MCF 10A (cell line): ENCODE data around the gene GULP1. TPM values are rescaled to one million over a fixed set of nuclear protein-coding genes. Genes with fewer than 3 reads are reported as not detected.

Experiments used
- Bru-seq: library from RNA; stranded (reverse); fragments of 400-500 nt; gene quantifications from one replicate; lab custom pipeline; 2021; lab: Mats Ljungman, UMichigan
- BruChase-seq, 2 experiments: library from RNA; stranded (reverse); fragments of 400-500 nt; gene quantifications; one replicate each; lab custom pipeline; 2021; lab: Mats Ljungman, UMichigan
- BruUV-seq: library from RNA; stranded (reverse); fragments of 400-500 nt; replicated peaks from 2 replicates; lab custom pipeline; 2021; lab: Mats Ljungman, UMichigan
- CTCF ChIA-PET: fragments of 300-600 bp; sonication (Branson Sonifier 250); formaldehyde crosslinking; extraction: SDS; loops from one replicate; lab custom pipeline; 2021; ENCODE audit warnings: antibody characterized with exemption, inconsistent platforms; lab: Yijun Ruan, JAX
- POLR2A ChIA-PET: fragments of 300-600, 350-650 bp; sonication (Branson Sonifier 250); formaldehyde crosslinking; extraction: SDS; loops from one replicate; lab custom pipeline; 2020; ENCODE audit warnings: antibody characterized with exemption, inconsistent platforms; lab: Yijun Ruan, JAX
- DNase-seq: peaks from one replicate; pipeline ENCODE4 v3.0.0-alpha.2; 2018; ENCODE audit not compliant: unreplicated experiment
- H3K27ac Mint-ChIP-seq: one replicate; pipeline ENCODE4 v1.8.0; 2022; ENCODE audit warnings: mild to moderate bottlenecking, low read depth, mixed read lengths; ENCODE audit not compliant: unreplicated experiment
- H3K27me3 Mint-ChIP-seq: one replicate; pipeline ENCODE4 v1.8.0; 2022; ENCODE audit warnings: mixed read lengths; ENCODE audit not compliant: insufficient read depth, unreplicated experiment
- H3K36me3 Mint-ChIP-seq: one replicate; pipeline ENCODE4 v1.8.0; 2022; ENCODE audit warnings: mild to moderate bottlenecking, moderate library complexity, mixed read lengths; ENCODE audit not compliant: insufficient read depth, unreplicated experiment
- H3K4me1 Mint-ChIP-seq: one replicate; pipeline ENCODE4 v1.8.0; 2022; ENCODE audit warnings: mixed read lengths; ENCODE audit not compliant: insufficient read depth, unreplicated experiment
- H3K4me3 Mint-ChIP-seq: one replicate; pipeline ENCODE4 v1.8.0; 2022; ENCODE audit warnings: mild to moderate bottlenecking, moderate library complexity, mixed read lengths; ENCODE audit not compliant: unreplicated experiment
- H3K9me3 Mint-ChIP-seq: one replicate; pipeline ENCODE4 v1.8.0; 2022; ENCODE audit warnings: mixed read lengths; ENCODE audit not compliant: unreplicated experiment
- intact Hi-C: fragments of 100-400 bp; cut with micrococcal nuclease; formaldehyde crosslinking; loops from 2 replicates; pipeline ENCODE4 v1.14.1; 2022
- long read RNA-seq: library from polyadenylated mRNA; stranded (forward); transcript quantifications from one replicate; pipeline ENCODE4 v2.0.0, GENCODE V29; 2022
- total RNA-seq: library from RNA; stranded (reverse); gene quantifications from 2 replicates; pipeline ENCODE4 v1.2.3, GENCODE V29; 2022
- TF ChIP-seq, protein P1 (sequence below): fragments of 200-600 bp; IDR thresholded peaks from one replicate; pipeline ENCODE4 v1.8.0; 2022; ENCODE audit warnings: antibody characterized with exemption, mild to moderate bottlenecking; ENCODE audit not compliant: unreplicated experiment

GULP1 gene, protein sequence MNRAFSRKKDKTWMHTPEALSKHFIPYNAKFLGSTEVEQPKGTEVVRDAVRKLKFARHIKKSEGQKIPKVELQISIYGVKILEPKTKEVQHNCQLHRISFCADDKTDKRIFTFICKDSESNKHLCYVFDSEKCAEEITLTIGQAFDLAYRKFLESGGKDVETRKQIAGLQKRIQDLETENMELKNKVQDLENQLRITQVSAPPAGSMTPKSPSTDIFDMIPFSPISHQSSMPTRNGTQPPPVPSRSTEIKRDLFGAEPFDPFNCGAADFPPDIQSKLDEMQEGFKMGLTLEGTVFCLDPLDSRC
- total RNA-seq (4.2 and 9.3 TPM in 2 replicates), Bru-seq, nascent RNA (percentile 54 among the genes with signal in this experiment), BruChase-seq, experiment 1, labeled RNA remaining after a 6-hour chase (percentile 45 among the genes with signal in this experiment), BruChase-seq, experiment 2, labeled RNA remaining after a 2-hour chase (percentile 45 among the genes with signal in this experiment)
- long read RNA-seq, partial matches to known transcripts, result 0 of 8 reads
- long read RNA-seq, other reads (novel, unspliced or antisense), result 5 of 8 reads

DNA sequence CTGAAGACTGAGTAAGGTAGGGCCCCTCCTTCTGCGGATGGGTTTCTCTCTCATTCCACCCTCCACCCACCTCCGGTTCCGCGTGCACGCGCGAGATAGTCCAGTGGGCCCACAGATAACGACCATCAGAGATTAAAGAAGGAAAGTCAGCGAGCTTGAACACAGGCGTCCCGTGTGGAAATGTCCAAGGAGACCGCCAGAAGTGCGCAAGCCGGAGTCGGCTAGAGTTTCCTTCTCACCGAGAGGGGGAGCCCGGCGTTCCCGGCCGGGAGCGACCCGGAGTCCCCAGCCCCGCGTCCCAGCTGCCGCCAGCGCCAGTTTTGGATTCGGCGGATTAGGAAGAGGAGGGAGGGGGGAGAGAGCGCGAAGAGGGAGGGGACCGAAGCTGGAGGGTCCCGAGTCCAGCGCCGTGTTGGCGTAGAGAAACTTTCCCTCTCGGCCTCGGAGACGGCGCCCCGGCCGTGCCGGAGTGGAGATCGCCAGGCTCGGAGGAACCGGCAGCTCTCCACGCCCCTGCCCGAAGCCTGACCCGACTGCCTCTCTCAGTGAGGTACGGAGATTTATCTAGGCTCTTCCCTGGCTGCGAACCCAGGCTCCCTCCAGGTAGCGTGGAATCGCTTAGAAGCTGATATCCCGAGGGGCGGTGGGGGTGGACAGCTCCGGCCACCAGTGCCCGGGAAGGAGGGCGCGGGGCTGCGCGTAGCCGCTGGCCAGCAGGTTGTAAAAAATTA, at the start of gene GULP1:
Gene GULP1, plus strand, starts transcription at position 258 of the 731 bp plus-strand sequence. CDS start 185,829 bp downstream, outside the sequence.
- Mint-ChIP-seq H3K9me3 (no peaks in the 10 kb centered on the region), H3K27me3 (no peaks in the 10 kb centered on the region), H3K4me3 (peak within 1 kb of the TSS; percentile 99), H3K4me1 (peaks cover 22% of the 10 kb centered on the region), H3K36me3 (no peaks in the 10 kb centered on the region), H3K27ac (peak within 1 kb of the TSS; percentile 87)
- ChIA-PET POLR2A (interaction anchor here (0.6 to 2.7 kb wide), 24 partner anchors 9 to 788 kb away, joined by 3 to 11 read pairs (median 4); no protein-coding TSS in a partner anchor), CTCF (interaction anchor here (0.5 to 3.5 kb wide), 38 partner anchors 9 to 1038 kb away, joined by 3 to 28 read pairs (median 3); no protein-coding TSS in a partner anchor)
- BruUV-seq, result TSS peak; percentile 77
- DNase-seq, result peak; percentile 76
- TF ChIP-seq, protein P1, sequence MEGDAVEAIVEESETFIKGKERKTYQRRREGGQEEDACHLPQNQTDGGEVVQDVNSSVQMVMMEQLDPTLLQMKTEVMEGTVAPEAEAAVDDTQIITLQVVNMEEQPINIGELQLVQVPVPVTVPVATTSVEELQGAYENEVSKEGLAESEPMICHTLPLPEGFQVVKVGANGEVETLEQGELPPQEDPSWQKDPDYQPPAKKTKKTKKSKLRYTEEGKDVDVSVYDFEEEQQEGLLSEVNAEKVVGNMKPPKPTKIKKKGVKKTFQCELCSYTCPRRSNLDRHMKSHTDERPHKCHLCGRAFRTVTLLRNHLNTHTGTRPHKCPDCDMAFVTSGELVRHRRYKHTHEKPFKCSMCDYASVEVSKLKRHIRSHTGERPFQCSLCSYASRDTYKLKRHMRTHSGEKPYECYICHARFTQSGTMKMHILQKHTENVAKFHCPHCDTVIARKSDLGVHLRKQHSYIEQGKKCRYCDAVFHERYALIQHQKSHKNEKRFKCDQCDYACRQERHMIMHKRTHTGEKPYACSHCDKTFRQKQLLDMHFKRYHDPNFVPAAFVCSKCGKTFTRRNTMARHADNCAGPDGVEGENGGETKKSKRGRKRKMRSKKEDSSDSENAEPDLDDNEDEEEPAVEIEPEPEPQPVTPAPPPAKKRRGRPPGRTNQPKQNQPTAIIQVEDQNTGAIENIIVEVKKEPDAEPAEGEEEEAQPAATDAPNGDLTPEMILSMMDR, result peak; percentile 73
- intact Hi-C loops, result loop anchor here (1.0 to 10.0 kb wide), 5 partner anchors 78 to 787 kb away; no protein-coding TSS in a partner anchor

DNA sequence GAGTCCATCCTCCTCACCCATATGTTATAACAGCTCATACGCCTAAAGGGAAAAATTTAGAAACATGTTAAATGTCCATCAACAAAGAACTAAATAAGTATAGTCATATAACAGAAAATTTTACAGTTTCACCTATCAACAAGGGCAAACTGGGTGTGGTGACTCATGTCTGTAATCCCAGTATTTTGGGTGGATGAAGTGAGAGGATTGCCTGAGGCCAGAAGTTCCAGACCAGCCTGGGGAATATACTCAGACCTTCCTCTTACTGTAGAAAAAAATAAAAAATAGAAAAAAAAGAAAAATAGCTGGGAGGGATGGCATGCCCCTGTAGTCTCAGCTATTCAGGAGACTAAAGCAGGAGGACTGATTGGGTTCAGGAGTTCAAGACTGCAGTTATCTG, 48.3 kb upstream of the GULP1 start:
- Mint-ChIP-seq H3K9me3 (no peaks in the 10 kb centered on the region), H3K4me3 (no peak overlapping the region), H3K27ac (no peak overlapping the region), H3K4me1 (no peaks in the 10 kb centered on the region), H3K27me3 (no peaks in the 10 kb centered on the region), H3K36me3 (no peaks in the 10 kb centered on the region)
- DNase-seq, result peak; percentile 13
- POLR2A ChIA-PET, result no interaction called here
- BruUV-seq, result no TSS peak
- TF ChIP-seq, protein P1, result no peak
- intact Hi-C loops, result no loop called here
- CTCF ChIA-PET, result interaction anchor here (0.6 kb wide), 3 partner anchors 9 to 84 kb away, joined by 3 read pairs; no protein-coding TSS in a partner anchor

DNA sequence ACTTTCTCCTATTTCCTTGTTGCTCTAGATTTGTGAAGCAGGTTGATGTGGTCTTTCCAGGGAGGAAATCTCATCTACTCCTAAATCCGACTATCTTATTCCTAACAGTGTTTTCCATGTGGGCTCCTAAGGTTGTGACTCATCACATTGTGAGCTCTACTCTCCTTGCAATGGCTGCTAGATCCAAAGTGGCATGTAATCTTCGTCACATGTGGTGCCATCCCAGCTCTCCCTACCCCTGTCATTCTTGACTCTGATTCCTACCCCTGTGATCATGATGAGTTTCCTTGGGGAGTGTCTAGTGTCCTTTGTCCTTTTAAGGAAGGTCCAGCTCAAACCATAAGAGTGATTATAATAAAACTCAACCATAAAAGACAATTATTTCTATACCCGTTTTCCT, 47.3 kb upstream of the GULP1 start:
- Mint-ChIP-seq H3K9me3 (no peaks in the 10 kb centered on the region), H3K4me1 (no peaks in the 10 kb centered on the region), H3K36me3 (no peaks in the 10 kb centered on the region), H3K4me3 (no peak overlapping the region), H3K27me3 (no peaks in the 10 kb centered on the region), H3K27ac (no peak overlapping the region)
- intact Hi-C loops, result no loop called here
- CTCF ChIA-PET, result interaction anchor here (1.0 kb wide), 1 partner anchor 57 kb away, joined by 6 read pairs; no protein-coding TSS in a partner anchor
- DNase-seq, result peak; percentile 25
- TF ChIP-seq, protein P1, result no peak
- POLR2A ChIA-PET, result interaction anchor here (1.1 kb wide), 1 partner anchor 48 kb away, joined by 4 read pairs; the partner anchor contains the start of gene GULP1
- BruUV-seq, result no TSS peak
